Measurements from ENCODE around the gene MUC5AC.
"Not testable (repeated sequence)": the region's sequence is repeated elsewhere in the genome, so short reads cannot be mapped to it uniquely, and the experiment has no call there.

MUC5AC gene

DNA sequence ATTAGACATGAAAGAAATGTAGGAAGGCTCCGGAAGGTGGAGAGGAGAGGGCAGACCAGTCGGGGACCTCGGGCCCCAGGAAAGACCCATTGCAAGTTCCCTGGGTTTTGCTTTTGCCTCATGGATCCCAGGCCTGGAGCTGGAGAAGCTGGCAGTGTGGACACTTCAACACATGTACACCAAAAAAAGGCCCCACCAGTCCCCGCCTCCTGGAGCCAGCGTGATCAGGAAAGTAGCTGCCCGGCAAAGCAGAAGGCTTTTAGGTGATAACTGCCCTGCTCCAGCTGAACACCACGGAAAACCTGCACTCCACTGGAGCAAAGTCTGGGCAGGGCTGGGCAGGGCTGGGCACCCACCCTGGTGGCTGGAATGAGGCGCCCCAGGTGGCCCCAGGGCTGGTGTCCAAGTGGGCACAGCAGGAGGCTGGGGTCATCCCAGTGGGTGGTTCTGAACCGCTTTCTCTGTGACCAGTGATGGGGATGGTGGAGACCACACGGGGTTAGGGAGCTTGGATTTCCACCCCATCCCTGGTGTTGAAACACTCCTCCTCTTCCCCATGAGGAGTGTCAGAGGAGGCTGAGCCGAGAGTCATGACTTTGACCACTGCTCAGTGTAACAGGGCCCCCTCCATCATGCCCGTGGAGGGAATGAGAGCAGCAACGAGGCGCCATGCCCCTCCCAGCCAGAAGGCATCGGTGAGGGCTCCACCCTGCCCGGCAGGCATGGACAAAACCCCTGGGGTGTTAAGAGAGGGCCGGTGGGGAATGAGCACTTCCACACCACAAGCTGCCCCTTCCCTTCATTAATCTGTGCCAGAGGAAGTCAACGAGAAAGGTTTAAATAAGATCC is 16.9 kb upstream of the MUC5AC start:
- no peak for DNase-seq (ENCODE audit: low read depth)

DNA sequence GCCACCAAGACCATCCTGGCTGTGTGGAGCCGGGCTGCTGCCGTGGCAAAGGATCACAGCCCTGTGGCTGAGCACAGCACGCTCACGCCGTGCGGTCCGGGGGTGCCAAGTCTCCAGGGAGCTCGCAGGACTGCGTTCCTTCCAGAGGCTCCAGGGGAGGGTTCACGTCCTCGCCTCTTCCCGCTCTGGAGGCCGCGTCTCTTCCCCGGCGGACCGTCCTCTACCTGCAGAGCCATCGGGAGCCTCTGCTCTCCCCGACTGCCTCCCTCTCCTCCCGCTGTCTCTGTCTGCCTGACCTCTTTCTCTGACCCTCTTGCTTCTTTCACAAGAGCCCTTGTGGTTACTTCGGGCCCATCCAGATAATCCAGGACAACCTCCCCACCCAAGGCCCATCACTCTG is 11.4 kb upstream of the MUC5AC start:
- no peak for DNase-seq (ENCODE audit: low read depth)

DNA sequence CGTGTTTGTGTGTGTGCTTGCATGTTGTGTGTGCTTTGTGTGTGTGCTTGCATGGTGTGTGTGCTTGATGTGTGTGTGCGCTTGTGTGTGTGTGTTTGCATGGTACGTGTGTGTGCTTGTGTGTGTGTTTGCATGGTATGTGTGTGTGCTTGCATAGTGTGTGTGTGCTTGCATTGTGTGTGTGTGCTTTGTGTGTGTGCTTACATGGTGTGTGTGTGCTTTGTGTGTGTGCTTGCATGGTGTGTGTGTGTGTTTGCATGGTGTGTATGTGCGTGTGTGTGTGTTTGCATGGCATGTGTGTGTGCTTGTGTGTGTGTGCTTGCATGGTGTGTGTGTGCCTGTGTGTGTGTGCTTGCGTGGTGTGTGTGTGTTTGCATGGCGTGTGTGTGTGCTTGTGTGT is 10.0 kb upstream of the MUC5AC start:
- no peak for DNase-seq (ENCODE audit: low read depth)

DNA sequence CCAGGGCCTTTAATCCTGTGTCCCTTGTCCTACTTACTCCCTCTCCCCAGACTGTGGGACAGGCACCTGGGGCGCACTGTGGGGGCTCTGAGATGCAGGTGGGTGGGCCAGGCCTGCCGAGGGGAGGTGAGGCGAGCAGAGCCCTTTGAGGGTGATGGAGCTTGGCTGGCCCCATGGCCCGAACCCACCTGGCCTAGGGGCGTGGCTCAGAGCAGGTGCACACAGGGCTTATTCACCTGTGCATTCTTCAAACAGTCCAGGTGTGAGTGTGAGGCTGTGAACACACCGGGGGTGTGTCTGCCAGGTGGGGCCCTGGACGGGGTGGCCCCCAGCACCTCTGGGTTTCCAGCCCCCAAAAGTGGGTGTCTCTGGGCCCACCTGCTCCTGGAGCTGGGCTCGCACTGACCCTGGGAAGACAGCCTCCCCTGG is 9.0 kb upstream of the MUC5AC start:
- no peak for DNase-seq (ENCODE audit: low read depth)

DNA sequence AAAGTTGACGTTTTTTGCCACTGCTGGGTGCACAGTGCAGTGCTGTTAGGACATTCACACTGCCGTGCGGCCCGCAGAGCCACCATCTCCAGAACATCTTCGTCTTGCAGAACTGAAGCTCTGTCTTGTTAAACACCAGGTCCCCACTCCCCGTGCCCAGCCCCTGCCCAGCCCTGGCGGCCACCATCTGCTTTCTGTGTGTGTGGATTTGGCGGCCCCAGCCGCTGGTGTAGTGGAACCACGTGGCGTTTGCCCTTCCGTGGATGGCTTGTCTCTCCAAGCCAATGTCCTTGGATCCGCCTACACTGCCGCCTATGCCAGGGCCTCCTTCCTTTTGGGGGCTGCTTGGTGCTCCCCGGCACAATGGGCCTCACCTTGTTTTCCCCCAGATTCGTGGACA is 8.2 kb upstream of the MUC5AC start:
- DNase-seq (ENCODE audit: low read depth): no peak

DNA sequence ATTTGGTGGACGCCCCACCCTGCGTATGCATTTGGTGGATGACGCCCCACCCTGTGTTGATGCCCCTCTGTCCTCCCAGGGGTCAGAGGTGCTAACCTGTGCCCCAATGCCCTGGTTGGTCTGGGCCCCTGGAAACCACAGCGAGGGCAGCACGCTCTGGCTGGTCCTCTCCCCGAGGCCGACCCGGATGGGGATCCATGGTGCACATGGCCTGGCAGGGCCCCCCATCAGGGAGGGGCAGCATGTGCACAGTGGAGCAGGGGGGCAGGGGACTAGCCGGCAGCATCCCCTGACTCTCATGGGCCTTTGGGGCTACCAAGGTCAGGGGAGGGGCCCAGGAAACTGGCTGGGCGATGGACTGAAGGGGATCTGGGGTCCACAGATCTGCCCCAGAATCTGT is 7.6 kb upstream of the MUC5AC start:
- DNase-seq (ENCODE audit: low read depth): no peak

DNA sequence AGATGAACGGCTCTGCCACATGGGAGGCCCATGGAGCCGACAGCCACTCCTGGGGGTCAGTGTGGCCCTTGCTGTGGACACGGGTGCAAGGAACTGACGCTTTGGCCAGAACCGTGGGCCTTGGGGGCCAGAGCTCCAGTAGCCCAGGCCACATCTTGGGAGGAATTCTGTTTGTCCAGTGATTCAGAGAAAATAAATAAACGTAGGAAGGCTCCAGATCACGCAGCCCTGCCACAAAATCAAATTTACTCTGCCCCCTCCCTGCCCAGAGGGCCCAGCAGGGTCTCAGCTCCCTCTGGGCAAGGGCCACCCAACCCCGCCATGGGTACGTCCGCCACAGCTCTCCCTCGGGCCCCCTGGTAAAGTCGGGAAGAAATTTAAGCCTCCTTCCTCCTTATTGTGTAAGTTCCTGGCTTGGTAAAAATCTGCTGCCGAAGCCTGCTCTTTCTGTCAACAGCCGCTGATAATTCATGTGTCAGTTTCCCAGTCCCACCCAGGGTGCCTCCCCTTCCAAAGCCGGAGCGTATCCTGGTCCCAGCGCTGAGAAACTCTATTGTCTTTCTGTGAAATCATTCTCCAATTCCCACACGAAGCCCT is 6.9 kb upstream of the MUC5AC start:
- DNase-seq (ENCODE audit: low read depth): no peak

DNA sequence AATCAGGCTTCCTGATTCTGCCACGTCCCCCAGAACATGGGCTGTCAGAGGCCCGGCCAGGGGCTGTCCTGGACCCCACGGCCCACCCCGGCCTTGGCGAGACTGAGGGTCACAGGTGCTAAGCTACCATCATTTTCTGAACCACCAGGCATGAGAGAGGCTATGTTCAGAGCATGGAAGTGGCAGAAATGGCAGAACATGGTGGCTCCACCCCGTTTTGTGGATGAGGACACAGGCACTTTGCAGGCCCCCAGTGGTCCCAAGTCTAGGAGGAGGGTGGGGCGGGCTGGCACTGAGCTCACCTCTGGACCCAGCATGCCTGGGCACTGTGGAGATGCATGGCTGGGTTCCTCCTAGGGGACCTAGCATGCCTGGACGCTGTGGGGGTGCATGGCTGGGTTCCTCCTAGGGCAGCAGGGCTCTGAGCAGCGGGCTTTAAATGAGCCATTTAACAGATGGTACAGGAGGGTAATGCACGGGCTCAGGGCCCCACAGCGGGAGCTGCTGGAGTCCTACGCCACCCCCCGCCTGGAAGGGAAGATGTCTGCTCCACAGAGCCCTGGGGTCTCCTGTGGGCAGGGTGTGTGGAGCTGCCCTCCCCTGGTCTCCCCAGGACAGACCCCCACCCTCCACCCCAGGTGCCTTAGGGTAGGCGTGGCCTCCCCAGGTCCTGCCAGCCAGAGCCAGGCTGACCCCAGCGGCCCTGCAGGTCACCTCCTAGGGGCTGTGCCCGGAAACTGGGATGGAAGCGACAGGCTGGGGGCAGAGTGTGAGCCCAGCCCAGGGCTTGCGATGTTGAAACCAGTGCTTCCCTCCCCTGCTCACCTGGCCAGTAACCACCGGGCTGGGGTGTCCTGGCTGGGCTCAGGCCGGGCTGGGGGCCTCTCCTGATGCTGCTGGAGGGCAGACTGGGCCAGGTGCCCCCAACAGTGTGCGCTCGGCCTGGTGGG is 6.1 kb upstream of the MUC5AC start:
- DNase-seq (ENCODE audit: low read depth): no peak

DNA sequence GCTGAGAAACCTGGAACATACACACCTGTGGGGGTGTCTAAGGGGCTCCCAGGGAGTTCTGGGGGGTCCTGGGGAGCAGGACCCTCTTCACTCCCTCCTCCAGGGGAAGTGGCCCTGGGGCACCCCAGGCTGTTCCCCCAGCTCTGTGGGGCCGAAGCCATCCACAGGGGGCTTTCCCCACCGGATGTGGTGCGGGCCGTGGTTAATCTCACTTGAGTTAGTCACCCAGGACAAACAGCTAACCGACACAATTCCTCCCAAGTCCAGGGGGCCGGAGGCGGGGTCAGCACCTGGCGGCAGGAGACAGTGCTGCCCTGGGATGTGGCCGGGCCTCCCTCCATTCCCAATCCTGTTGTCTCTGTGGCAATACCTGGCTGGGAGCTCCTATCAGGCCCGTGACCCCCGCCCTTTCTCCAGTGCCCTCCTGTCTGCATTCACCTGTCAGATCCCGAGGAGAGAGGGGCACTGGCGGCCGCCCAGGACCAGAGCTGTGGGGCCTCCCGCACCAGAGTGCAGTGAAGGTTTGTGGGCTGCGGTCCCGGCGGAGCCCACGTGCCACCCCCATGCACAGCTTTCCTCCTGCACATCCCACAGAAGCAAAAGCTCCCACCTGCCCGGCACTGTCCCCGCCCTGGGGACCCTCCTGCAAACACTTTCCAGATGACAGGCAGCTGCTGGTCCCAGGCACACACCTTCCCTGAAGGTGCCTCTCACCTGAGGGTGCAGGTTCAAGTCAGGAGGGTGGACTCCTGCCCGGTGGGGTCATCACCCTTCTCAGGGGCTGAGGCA is 5.2 kb upstream of the MUC5AC start:
- no peak for DNase-seq (ENCODE audit: low read depth)

DNA sequence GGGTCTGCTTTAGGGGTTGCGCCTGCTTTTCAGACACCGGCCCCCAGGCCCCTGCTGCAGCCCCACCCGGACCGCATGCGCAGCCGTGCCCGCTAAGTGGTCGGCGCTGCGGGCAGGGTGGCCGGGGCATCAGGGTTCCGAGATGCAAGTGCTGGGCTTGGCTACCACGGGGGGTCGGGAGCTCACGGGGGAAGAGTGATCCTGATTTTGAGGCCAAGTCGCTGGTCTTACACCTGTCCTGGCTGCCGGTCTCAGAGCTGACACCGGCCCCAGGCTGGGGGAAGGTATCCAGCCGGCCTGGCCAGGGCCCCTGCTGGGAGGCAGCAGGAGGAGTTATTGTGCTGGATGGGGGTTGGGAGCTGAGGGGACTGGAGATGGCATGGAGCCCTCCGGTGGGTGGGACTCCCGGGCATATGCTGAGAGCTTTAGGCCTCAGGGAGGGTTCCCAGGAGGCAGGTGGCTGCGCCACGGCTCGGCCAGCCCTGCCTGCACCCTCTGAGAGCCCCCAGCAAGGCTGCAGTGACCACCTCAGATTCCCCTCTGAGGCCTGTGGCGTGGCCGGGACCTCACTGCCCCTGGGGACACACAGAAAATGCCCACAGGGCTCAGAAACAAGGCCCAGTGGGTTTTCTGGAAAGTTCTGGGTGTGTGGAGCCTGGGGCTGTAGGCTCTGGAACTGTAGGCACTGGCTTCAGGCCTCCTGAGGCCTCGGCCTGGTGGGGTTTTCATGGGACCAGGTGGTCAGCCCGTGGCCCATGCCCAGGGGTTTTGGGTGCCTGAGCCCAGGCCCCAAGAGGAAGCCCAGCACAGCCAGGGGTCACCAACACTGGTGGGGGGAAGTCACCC is 4.4 kb upstream of the MUC5AC start:
- no peak for DNase-seq (ENCODE audit: low read depth)

DNA sequence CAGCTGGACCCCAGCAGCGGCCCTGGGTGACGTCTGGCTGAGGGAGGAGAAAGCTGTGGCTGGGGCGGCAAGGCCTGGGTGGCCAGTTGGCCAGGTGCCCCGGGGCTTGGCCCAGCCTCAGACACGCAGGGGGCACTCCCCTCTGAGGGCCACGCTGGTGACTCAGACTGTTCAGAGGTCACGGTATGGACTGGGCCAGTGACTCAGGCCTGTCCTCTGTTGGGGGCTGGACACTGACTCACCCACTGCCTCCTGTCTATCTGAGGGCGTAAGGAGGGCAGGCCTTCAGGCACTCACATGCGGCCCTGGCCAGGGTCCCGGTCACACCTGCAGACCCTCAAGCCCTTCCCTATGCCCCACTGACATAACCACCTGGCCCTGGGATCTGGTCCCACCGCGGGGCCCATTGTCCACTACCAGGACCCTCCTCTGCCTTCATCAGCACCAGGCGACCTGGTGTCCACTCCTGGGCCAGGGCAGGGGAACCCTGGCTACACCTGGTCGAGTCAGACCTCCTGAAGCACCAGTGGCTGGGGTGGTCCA is 3.7 kb upstream of the MUC5AC start:
- no peak for DNase-seq (ENCODE audit: low read depth)

DNA sequence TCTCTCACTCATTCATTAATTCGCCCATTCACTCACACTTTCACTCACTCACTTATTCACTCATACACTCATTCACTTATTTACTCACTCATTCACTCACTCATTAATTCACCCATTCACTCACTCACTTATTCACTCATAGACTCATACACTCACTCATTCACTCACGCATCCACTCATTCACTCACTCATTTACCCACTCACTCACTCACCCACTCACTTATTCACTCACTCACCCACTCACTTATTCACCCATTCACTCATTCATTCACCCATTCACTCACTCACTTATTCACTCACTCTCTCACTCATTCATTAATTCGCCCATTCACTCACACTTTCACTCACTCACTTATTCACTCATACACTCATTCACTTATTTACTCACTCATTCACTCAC is 3.1 kb upstream of the MUC5AC start:
- DNase-seq (ENCODE audit: low read depth): not testable (repeated sequence)

DNA sequence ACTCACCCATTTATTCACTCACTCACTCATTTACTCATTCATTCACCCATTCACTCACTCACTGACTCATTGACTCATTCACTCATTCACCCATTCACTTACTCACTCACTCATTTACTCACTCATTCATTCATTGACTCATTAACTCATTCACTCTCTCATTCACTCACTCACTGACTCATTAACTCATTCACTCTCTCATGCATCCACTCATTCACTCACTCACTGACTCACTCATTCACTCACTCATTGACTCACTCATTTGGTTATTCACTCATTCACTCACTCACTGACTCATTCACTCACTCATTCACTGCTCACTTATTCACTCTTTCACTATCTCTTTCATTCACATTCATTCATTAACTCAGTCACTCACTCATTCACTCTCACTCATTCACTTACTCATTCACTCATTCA is 2.5 kb upstream of the MUC5AC start:
- DNase-seq (ENCODE audit: low read depth): no peak

DNA sequence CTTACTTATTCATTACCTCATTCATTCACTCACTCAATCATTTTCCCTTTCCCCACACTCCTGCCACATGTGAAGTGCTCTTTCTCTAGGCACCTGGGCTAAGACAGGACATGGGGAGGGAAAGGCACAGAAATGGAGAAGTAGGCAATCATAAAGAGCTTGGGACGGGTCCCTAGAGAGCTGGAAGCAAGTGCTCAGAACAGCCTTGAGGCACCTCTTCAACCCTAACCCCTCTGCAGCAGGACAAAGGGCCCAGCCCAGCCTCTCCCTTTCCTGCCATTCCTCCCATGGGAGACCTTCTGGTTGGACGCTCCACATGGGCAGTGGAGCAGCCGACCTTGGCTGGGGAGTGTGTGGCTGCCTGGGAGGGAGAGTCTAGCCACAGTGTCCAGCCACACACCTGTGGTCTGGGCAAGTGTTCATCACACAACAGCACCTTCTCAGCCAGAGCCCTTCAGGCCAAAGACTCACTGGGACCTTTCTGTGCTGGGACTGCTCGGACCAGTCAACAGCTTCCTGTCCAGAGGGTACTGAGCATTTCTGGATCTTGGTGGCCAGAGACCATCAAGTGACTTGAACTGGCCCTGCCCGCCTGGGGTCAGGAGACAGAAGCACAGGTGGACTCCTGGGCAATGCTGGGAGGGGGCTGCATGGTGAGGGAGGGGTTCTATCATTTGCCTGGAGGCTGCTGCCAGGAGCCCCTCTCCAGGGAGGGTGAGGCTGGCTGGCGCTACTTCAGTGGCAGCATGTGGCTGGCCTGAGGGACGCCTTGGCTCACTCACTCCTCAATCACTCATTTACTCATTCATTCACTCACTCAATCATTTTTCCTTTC is 1.0 kb upstream of the MUC5AC start:
- no peak for DNase-seq (ENCODE audit: low read depth)

DNA sequence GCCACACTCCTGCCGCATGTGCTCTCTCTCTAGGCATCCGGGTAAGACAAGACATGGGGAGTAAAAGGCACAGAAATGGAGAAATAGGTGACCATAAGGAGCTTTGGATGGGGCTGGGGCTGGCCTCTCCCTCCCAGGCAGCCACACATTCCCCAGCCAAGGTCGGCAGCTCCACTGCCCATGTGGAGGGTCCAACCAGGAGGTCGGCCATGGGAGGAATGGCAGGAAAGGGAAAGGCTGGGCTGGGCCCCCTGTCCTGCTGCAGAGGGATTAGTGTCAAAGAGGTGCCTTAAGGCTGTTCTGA is 460 bp upstream of the MUC5AC start:
- DNase-seq (ENCODE audit: low read depth): no peak

DNA sequence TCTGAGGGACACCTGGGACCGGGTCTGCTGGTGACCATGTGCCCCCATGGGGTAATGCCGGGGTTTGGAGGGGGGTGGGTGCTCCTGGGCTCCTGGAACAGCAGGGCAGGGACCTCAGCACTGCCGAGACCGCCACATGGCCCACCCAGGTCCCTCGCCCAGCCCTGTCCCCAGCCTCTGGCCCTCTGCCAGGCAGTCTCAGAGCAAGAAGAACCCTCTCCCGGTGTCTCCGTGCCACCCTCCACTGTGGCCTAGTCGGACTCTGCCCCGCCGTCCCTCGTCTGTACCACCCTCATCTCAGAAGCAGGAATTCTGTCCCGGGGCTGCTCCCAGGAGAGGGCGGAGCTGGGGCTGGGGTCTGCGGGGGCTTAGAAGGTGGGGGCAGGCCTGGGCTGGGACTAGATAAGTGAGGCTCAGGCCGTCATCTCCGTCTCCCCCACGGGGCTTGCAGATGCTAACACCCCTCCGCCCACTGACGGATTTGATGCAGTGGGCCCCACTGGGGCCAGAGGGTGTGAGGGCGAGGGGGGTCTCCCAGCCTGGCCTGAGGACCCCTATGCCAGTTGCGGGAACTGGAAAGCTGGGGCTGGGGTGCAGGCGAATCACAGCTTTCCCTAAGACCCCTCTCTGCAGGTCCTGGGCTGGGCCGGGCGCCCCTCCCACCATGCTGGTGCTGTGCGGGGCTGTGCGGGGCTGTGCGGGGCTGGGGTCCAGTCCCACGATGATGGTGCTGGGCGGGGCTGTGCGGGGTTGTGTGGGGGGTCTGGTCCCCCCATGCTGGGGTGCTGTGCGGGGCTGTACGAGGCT is 1.1 kb downstream of the MUC5AC start:
- DNase-seq (ENCODE audit: low read depth): no peak

DNA sequence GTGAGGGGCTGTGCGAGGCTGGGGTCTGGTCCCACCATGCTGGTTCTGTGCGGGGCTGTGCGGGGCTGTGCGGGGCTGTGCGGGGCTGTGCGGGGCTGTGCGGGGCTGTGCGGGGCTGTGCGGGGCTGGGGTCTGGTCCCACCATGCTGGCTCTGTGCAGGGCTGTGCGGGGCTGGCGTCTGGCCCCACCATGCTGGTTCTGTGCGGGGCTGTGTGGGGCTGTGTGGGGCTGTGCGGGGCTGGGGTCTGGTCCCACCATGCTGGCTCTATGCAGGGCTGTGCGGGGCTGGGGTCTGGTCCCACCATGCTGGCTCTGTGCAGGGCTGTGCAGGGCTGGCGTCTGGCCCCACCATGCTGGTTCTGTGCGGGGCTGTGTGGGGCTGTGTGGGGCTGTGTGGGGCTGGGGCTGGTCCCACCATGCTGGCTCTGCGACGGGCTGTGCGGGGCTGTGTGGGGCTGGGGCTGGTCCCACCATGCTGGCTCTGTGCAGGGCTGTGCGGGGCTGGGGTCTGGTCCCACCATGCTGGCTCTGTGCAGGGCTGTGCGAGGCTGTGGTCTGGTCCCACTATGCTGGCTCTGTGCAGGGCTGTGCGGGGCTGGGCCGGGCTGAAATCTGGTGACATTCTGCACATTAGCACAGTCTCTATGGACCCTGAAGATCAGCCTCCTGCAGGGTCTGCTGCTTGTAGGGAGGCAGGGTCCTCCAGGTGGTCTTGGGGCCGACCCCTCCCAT is 1.9 kb downstream of the MUC5AC start:
- not testable (repeated sequence) for DNase-seq (ENCODE audit: low read depth)

Data from stimulated activated CD8-positive, alpha-beta memory T cell treated with anti-CD3 and anti-CD28 coated beads, Interleukin-7, amount 100 ng/mL, for 24 hours (primary cell).